IPS DF 6.9 (cell line): ENCODE results near the gene MYL11.
A peak's percentile ranks its signal among the peaks of the same experiment; 100 is the strongest.
"Not testable (repeated sequence)": the region's sequence is repeated elsewhere in the genome, so short reads cannot be mapped to it uniquely, and the experiment has no call there.

Experiments
- DNase-seq: peaks from one replicate; pipeline ENCODE4 v3.0.0-alpha.2; 2013; ENCODE audit warnings: low read depth, low spot score
- H3K27ac ChIP-seq: one replicate; pipeline ENCODE4 v1.5.1; 2013; ENCODE audit warnings: low read length, control low read depth
- H3K27me3 ChIP-seq: 2 replicates; pipeline ENCODE4 v1.6.1; 2013; ENCODE audit warnings: mild to moderate bottlenecking, low read length; ENCODE audit not compliant: control insufficient read depth, insufficient read depth
- H3K36me3 ChIP-seq: 2 replicates; pipeline ENCODE4 v1.6.1; 2013; ENCODE audit warnings: low read length; ENCODE audit not compliant: control insufficient read depth, insufficient read depth
- H3K4me1 ChIP-seq: 2 replicates; pipeline ENCODE4 v1.6.1; 2013; ENCODE audit warnings: low read length; ENCODE audit not compliant: control insufficient read depth, insufficient read depth
- H3K4me3 ChIP-seq: 2 replicates; pipeline ENCODE4 v1.5.1; 2013; ENCODE audit warnings: mild to moderate bottlenecking, low read length
- H3K9me3 ChIP-seq: 2 replicates; pipeline ENCODE4 v1.6.1; 2013; ENCODE audit warnings: low read length, inconsistent platforms; ENCODE audit not compliant: control insufficient read depth, insufficient read depth
- WGBS: extraction: QIAGEN DNeasy Blood & Tissue Kit; methylation state at CpG from one replicate; pipeline ENCODE4 v1.1.7; 2013; ENCODE audit warnings: mixed read lengths, missing lambda C conversion rate; ENCODE audit not compliant: insufficient read length, insufficient coverage; 5-methylcytosine and 5-hydroxymethylcytosine counted together

MYL11 gene

DNA sequence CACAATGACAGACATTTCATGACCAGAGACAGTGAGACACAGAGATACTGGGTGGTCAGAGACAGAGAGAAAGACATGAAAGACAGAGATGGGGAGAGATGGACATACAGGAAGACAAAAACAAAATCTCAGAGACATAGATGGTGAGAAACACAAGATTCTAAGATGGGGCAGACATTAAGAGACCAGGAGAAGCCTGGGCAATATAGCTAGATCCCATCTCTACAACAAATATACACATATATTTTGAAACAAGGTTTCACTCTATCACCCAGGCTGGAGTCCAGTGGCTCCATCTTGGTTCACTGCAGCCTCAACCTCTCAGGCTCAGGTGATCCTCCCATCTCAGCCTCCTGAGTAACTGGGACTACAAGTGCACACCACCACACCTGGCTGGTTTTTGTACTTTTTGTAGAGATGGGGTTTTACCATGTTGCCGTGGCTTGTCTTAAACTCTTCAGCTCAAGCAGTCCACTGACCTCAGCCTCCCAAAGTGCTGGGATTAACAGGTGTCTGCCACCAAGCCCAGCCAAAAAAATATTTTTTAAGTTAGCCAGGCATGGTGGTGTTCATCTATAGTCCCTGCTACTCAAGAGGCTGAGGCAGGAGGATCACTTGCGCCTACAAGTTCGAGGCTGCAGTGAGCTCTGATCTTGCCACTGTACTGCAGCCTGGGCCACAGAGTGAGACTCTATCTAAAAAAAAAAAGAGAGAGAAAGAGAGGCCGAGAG is 5.6 kb downstream of the MYL11 start:
- no peak overlapping the region for H3K4me3 ChIP-seq
- no peaks in the 10 kb centered on the region for H3K4me1 ChIP-seq
- WGBS: no CpG with 5 or more reads among the region's 4 CpGs

DNA sequence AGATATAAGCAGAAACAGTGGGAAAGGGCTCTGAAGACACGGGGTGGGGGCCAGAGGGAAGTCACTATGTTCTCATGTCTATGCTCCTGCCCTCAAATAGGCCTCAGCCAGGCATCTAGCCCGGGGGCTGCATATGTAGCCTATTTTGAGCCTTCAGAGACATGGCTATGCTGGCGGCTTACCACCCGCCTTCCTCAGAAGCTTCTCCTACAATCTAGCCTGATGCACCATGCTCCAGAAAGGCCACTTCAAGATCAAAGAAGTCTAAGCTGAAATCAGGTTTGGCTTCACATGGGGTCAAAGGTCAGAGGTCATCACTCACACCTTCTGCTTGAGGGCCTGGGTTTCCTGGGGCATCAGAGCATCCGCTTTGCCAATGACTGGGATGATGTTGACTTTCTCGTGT is 6.2 kb downstream of the MYL11 start:
- H3K27ac ChIP-seq: no peak overlapping the region
- no peaks in the 10 kb centered on the region for H3K4me1 ChIP-seq
- no peaks in the 10 kb centered on the region for H3K27me3 ChIP-seq
- H3K4me3 ChIP-seq: no peak overlapping the region
- no peaks in the 10 kb centered on the region for H3K36me3 ChIP-seq
- no CpG with 5 or more reads among the region's 6 CpGs for WGBS
- no peak for DNase-seq
- no peaks in the 10 kb centered on the region for H3K9me3 ChIP-seq

More for the DNA sequence above, 5.6 kb downstream of the MYL11 start:
- no peaks in the 10 kb centered on the region for H3K36me3 ChIP-seq
- H3K9me3 ChIP-seq: no peaks in the 10 kb centered on the region
- H3K27me3 ChIP-seq: no peaks in the 10 kb centered on the region
- H3K27ac ChIP-seq: no peak overlapping the region
- no peak for DNase-seq

DNA sequence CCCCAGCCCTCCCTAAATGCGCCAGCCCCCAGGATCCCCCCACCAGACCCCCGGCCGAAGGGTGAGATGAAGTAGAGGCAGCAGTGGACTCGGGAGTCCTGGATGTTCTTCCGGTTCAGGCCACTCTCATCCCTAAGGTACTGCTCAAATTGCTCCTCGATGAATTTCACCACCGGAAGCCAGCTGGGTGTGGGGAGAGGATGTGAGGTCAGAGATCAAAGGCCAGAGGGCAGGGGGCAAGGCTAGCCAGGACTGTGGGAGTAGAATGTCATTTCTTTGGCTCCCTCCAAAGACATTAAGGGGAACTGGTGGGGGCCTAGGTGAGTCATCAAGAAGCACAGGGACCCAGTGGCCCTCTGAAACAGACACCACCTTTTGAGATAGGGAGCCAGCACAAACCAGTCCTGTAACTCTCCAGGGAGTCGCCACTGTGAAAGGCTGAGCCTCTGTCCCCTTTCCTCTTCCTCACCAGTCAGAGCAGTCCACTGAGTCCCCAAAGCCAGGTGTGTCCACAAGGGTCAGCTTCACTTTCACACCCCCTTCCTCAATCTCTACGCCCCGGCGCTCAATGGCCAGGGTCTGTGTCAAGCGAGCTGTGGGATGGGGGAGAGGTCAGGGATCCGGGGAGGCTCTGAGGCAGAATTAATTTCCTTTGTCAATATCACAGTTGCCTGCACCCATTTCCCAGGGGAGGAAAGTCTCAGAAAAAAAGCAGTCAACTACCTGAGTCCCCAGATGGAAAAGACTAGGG is 6.9 kb downstream of the MYL11 start:
- no peak overlapping the region for H3K4me3 ChIP-seq
- no CpG with 5 or more reads among the region's 13 CpGs for WGBS
- DNase-seq: no peak
- H3K27me3 ChIP-seq: no peaks in the 10 kb centered on the region
- no peak overlapping the region for H3K27ac ChIP-seq
- no peaks in the 10 kb centered on the region for H3K9me3 ChIP-seq
- H3K36me3 ChIP-seq: no peaks in the 10 kb centered on the region
- H3K4me1 ChIP-seq: no peaks in the 10 kb centered on the region

GRCh38 chr16:30382111-30382881 is 7.7 kb downstream of the MYL11 start, which contains the start of gene SEPTIN1:
TSS of gene SEPTIN1 (minus strand) at chr16:30382561. CDS start at chr16:30382542, 19 bp downstream.
- H3K4me1 ChIP-seq: no peaks in the 10 kb centered on the region
- H3K27ac ChIP-seq: no peak within 1 kb of the TSS
- no peak within 1 kb of the TSS for H3K4me3 ChIP-seq
- no peaks in the 10 kb centered on the region for H3K36me3 ChIP-seq
- no peak for DNase-seq
- WGBS: no CpG with 5 or more reads among the region's 12 CpGs
- no peaks in the 10 kb centered on the region for H3K27me3 ChIP-seq
- no peaks in the 10 kb centered on the region for H3K9me3 ChIP-seq

- H3K9me3 ChIP-seq: no peaks in the 10 kb centered on the region
- WGBS: no CpG with 5 or more reads among the region's 2 CpGs
- no peaks in the 10 kb centered on the region for H3K27me3 ChIP-seq
- DNase-seq: no peak
- no peak overlapping the region for H3K4me3 ChIP-seq
- H3K36me3 ChIP-seq: no peaks in the 10 kb centered on the region
- no peaks in the 10 kb centered on the region for H3K4me1 ChIP-seq
- no peak overlapping the region for H3K27ac ChIP-seq
Observed at GRCh38 chr16:30383521-30383920, 8.9 kb downstream of the MYL11 start.

GRCh38 chr16:30394592-30395154 is 20.1 kb downstream of the MYL11 start:
- DNase-seq: no peak
- peaks cover 17% of the 10 kb centered on the region for H3K36me3 ChIP-seq
- peak overlapping the region; percentile 99; the same call in 1 of the 2 replicates for H3K4me3 ChIP-seq
- no peaks in the 10 kb centered on the region for H3K27me3 ChIP-seq
- no peak overlapping the region for H3K27ac ChIP-seq
- H3K9me3 ChIP-seq: no peaks in the 10 kb centered on the region
- WGBS: no CpG with 5 or more reads among the region's 31 CpGs
- H3K4me1 ChIP-seq: no peaks in the 10 kb centered on the region

GRCh38 chr16:30395155-30395991 is 20.8 kb downstream of the MYL11 start, which contains the start of gene ZNF48:
TSS of gene ZNF48 (plus strand) at chr16:30395420. CDS start at chr16:30395795, 375 bp downstream.
- no peak within 1 kb of the TSS for H3K27ac ChIP-seq
- peak within 1 kb of the TSS; percentile 99 for H3K4me3 ChIP-seq
- no peaks in the 10 kb centered on the region for H3K4me1 ChIP-seq
- no peak for DNase-seq
- H3K27me3 ChIP-seq: no peaks in the 10 kb centered on the region
- H3K36me3 ChIP-seq: peaks cover 17% of the 10 kb centered on the region
- H3K9me3 ChIP-seq: no peaks in the 10 kb centered on the region
- WGBS: no CpG with 5 or more reads among the region's 103 CpGs

- Histone ChIP-seq H3K4me1 (no peaks in the 10 kb centered on the region), H3K4me3 (peak overlapping the region; percentile 99; the same call in 1 of the 2 replicates), H3K27me3 (no peaks in the 10 kb centered on the region), H3K27ac (no peak overlapping the region), H3K36me3 (peaks cover 17% of the 10 kb centered on the region), H3K9me3 (no peaks in the 10 kb centered on the region)
- no peak for DNase-seq
- WGBS: no CpG with 5 or more reads among the region's 13 CpGs
Observed at GRCh38 chr16:30395992-30396585, 21.5 kb downstream of the MYL11 start.

GRCh38 chr16:30396627-30397026 is 22.0 kb downstream of the MYL11 start:
- not testable (repeated sequence) for H3K4me1 ChIP-seq, H3K4me3 ChIP-seq, DNase-seq, H3K9me3 ChIP-seq, H3K27ac ChIP-seq, H3K27me3 ChIP-seq
- peaks cover 17% of the 10 kb centered on the region for H3K36me3 ChIP-seq
- no CpG with 5 or more reads among the region's 4 CpGs for WGBS
